ENCODE data around the gene ADRA2B.
"Not testable (repeated sequence)": the region's sequence is repeated elsewhere in the genome, so short reads cannot be mapped to it uniquely, and the experiment has no call there.

The ADRA2B gene

DNA sequence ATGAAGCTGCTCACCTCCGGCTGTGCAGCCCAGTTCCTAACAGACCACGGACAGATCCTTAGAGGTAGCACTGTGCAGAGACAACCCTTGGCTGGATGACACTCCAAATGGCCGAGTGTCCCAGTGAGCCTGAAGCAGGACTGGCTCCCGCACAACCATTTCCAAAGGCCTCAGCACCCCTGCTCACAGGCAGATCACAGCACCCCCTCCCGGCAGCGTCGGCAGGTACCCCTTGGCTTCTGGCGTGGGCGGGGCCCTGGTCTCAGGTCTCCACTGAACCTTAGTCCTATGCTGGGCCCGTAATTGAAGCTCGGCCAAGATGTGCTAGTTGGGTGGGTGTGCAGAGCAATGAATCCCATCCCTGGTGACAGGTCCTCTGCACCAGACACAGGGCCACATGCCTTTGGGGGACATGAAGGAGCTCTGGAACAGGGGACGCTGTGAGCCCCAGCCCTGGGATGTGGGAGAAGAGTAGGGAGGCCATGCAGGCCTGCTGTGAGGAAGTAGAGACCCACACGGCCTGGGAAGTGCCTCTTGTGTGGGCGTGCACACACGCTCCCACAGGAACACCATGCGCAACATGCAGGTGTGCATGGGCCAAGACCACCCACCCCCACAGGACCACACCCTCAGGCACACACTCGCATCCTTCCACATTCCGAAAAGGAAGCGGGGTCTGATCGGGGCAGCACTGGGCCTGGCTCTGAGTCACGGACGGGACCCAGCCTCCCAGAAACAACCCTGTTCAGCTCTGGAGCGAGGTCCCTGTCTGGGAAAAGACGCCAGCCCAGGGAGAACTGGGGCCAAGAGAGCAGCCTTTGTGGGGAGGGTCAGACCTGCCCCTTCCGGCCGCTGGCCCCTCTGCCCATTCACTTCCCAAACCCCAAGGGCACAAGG lies 26.1 kb upstream of the ADRA2B start:
- peaks cover 0 to 22% (median 2%) of the 10 kb centered on the region in 4 experiments for H3K36me3 ChIP-seq (ENCODE audit: control insufficient read depth in 4 of 4, insufficient read depth in 4 of 4, low read length in 3 of 4)
- H3K4me3 ChIP-seq (ENCODE audit: control insufficient read depth in 1 of 7, extremely low read depth in 1 of 7, insufficient read depth in 4 of 7, low read depth in 2 of 7, low read length in 6 of 7), result peak overlapping the region in 1 of 7 experiments; percentile 76
- no peaks in the 10 kb centered on the region for H3K9me3 ChIP-seq (ENCODE audit: control extremely low read depth in 1 of 5, control insufficient read depth in 4 of 5, insufficient read depth in 2 of 5, low read depth in 1 of 5, low read length in 4 of 5)
- H3K27ac ChIP-seq (ENCODE audit: insufficient read depth in 1 of 2, low read depth in 1 of 2, low read length in 2 of 2, poor library complexity in 1 of 2, severe bottlenecking in 2 of 2), result no peak overlapping the region
- peaks cover under 1 to 54% (median 48%) of the 10 kb centered on the region in 4 experiments for H3K4me1 ChIP-seq (ENCODE audit: control extremely low read depth in 1 of 4, control insufficient read depth in 4 of 4, insufficient read depth in 4 of 4, low read length in 3 of 4)
- ChIA-PET POLR2A (interaction anchor here (1.0 to 1.3 kb wide), 2 partner anchors 32 to 122 kb away, joined by 3 read pairs; no protein-coding TSS in a partner anchor), CTCF (interaction anchor here (0.8 to 15.8 kb wide), 8 partner anchors 7 to 112 kb away, joined by 3 to 346 read pairs (median 4); no protein-coding TSS in a partner anchor)
- no peaks in the 10 kb centered on the region for H3K27me3 ChIP-seq (replicated peaks in 2 of 5; ENCODE audit: control insufficient read depth in 4 of 5, insufficient read depth in 5 of 5, low read length in 4 of 5)
- no peak for DNase-seq
- WGBS (ENCODE audit: insufficient coverage), result 89% methylated on average over 19 of the region's 26 CpGs

GRCh38 chr2:96141624-96141967 lies 25.2 kb upstream of the ADRA2B start:
- H3K36me3 ChIP-seq (ENCODE audit: control insufficient read depth in 4 of 4, insufficient read depth in 4 of 4, low read length in 3 of 4), result peaks cover 0 to 22% (median 2%) of the 10 kb centered on the region in 4 experiments
- H3K4me3 ChIP-seq (ENCODE audit: control insufficient read depth in 1 of 7, extremely low read depth in 1 of 7, insufficient read depth in 4 of 7, low read depth in 2 of 7, low read length in 6 of 7); POLR2A ChIA-PET; H3K27me3 ChIP-seq (replicated peaks in 2 of 5; ENCODE audit: control insufficient read depth in 4 of 5, insufficient read depth in 5 of 5, low read length in 4 of 5); H3K27ac ChIP-seq (ENCODE audit: insufficient read depth in 1 of 2, low read depth in 1 of 2, low read length in 2 of 2, poor library complexity in 1 of 2, severe bottlenecking in 2 of 2); H3K9me3 ChIP-seq (ENCODE audit: control extremely low read depth in 1 of 5, control insufficient read depth in 4 of 5, insufficient read depth in 2 of 5, low read depth in 1 of 5, low read length in 4 of 5); DNase-seq: not testable (repeated sequence)
- peaks cover 0 to 45% (median 39%) of the 10 kb centered on the region in 4 experiments for H3K4me1 ChIP-seq (ENCODE audit: control extremely low read depth in 1 of 4, control insufficient read depth in 4 of 4, insufficient read depth in 4 of 4, low read length in 3 of 4)
- CTCF ChIA-PET, result interaction anchor here (1.3 to 15.8 kb wide), 6 partner anchors 8 to 113 kb away, joined by 3 to 346 read pairs (median 6); no protein-coding TSS in a partner anchor
- 100% methylated on average over 3 of the region's 5 CpGs for WGBS (ENCODE audit: insufficient coverage)

DNA sequence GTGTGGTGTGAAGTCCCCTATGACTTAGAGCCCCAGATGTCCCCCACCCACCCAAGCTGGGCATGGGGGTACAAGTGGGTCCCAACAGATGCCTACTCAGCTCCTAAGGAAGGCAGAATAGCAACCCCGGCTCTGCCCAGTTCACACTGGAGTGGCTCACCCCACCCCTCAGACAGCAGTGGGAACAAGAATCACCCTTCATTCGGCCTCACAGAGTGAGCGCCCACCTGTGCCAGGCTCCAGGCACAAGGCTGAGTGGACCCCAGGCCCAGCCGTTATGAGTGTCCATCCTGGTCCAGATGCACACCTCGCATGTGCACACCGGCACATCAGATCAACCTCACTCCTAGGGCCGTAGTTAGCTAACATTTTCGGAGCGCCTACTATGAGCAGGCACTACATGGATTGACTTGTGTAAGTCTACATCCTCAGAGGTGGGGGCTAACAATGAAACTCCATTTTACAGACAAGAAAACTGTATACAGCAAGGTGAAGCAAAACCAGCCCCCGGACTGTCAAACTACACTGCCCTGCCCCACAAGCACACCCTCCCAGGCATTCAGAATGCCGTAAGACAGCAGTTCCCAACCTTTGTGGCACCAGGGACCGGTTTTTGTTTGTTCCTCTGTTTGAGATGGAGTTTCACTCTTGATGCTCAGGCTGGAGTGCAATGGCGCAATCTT lies 24.7 kb upstream of the ADRA2B start:
- Histone ChIP-seq H3K27ac (ENCODE audit: insufficient read depth in 1 of 2, low read depth in 1 of 2, low read length in 2 of 2, poor library complexity in 1 of 2, severe bottlenecking in 2 of 2) (no peak overlapping the region), H3K27me3 (replicated peaks in 2 of 5; ENCODE audit: control insufficient read depth in 4 of 5, insufficient read depth in 5 of 5, low read length in 4 of 5) (peaks cover 0 to under 1% (median 0%) of the 10 kb centered on the region in 5 experiments), H3K4me3 (ENCODE audit: control insufficient read depth in 1 of 7, extremely low read depth in 1 of 7, insufficient read depth in 4 of 7, low read depth in 2 of 7, low read length in 6 of 7) (no peak overlapping the region), H3K36me3 (ENCODE audit: control insufficient read depth in 4 of 4, insufficient read depth in 4 of 4, low read length in 3 of 4) (peaks cover 0 to 22% (median 2%) of the 10 kb centered on the region in 4 experiments), H3K9me3 (ENCODE audit: control extremely low read depth in 1 of 5, control insufficient read depth in 4 of 5, insufficient read depth in 2 of 5, low read depth in 1 of 5, low read length in 4 of 5) (no peaks in the 10 kb centered on the region), H3K4me1 (ENCODE audit: control extremely low read depth in 1 of 4, control insufficient read depth in 4 of 4, insufficient read depth in 4 of 4, low read length in 3 of 4) (peaks cover 0 to 40% (median 34%) of the 10 kb centered on the region in 4 experiments)
- no peak for DNase-seq
- ChIA-PET CTCF (interaction anchor here (1.1 to 15.8 kb wide), 8 partner anchors 9 to 126 kb away, joined by 4 to 346 read pairs (median 6); partner anchors contain the start of genes CIAO1 and TMEM127), POLR2A (interaction anchor here (1.0 kb wide), 1 partner anchor 120 kb away, joined by 3 read pairs; no protein-coding TSS in a partner anchor)
- 99% methylated on average over 10 of the region's 13 CpGs for WGBS (ENCODE audit: insufficient coverage)

DNA sequence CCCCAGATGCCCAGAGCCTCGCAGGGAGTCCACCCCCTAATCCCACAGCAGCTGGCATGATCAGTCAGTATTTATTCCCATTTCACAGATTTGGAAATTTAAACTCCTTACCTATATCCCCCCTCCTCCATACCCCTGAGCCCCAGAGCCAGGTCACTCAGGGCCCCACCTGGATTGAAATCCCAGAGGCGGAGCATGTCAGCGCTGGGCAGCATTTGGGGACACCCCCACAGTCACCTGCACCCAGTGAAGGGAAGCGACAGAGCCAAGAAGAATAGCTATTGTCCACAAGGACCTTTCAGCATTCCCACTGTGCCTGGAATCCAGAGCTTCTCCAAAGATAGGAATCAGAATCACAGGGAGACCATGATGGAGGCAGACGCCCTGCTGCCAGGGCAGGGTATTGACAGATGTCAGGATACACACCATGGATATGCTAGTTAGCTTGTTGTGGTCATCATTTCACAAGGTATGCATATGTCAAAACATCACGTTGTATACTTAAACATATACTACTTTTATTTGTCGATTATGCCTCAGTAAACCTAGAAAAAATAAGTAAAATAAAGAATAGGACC lies 22.9 kb upstream of the ADRA2B start:
- CTCF ChIA-PET, result interaction anchor here (0.8 to 15.8 kb wide), 25 partner anchors 9 to 147 kb away, joined by 3 to 346 read pairs (median 9); partner anchors contain the start of genes CIAO1 and TMEM127
- WGBS (ENCODE audit: insufficient coverage), result 91% methylated on average over 4 of the region's 7 CpGs
- Histone ChIP-seq H3K9me3 (ENCODE audit: control extremely low read depth in 1 of 5, control insufficient read depth in 4 of 5, insufficient read depth in 2 of 5, low read depth in 1 of 5, low read length in 4 of 5) (no peaks in the 10 kb centered on the region), H3K4me1 (ENCODE audit: control extremely low read depth in 1 of 4, control insufficient read depth in 4 of 4, insufficient read depth in 4 of 4, low read length in 3 of 4) (peaks cover 0 to 24% (median 17%) of the 10 kb centered on the region in 4 experiments), H3K27ac (ENCODE audit: insufficient read depth in 1 of 2, low read depth in 1 of 2, low read length in 2 of 2, poor library complexity in 1 of 2, severe bottlenecking in 2 of 2) (no peak overlapping the region), H3K27me3 (replicated peaks in 2 of 5; ENCODE audit: control insufficient read depth in 4 of 5, insufficient read depth in 5 of 5, low read length in 4 of 5) (peaks cover 0 to 4% (median 0%) of the 10 kb centered on the region in 5 experiments), H3K4me3 (ENCODE audit: control insufficient read depth in 1 of 7, extremely low read depth in 1 of 7, insufficient read depth in 4 of 7, low read depth in 2 of 7, low read length in 6 of 7) (no peak overlapping the region), H3K36me3 (ENCODE audit: control insufficient read depth in 4 of 4, insufficient read depth in 4 of 4, low read length in 3 of 4) (peaks cover 0 to 22% (median 2%) of the 10 kb centered on the region in 4 experiments)
- DNase-seq, result no peak
- POLR2A ChIA-PET, result interaction anchor here (1.2 to 1.8 kb wide), 2 partner anchors 35 to 127 kb away, joined by 5 to 13 read pairs; partner anchors contain the start of genes CIAO1 and TMEM127

- no peak within 1 kb of the TSS for H3K27ac ChIP-seq (ENCODE audit: insufficient read depth in 1 of 2, low read depth in 1 of 2, low read length in 2 of 2, poor library complexity in 1 of 2, severe bottlenecking in 2 of 2)
- peak; percentile 70 to 79 (median 73) for DNase-seq
- ChIA-PET CTCF (interaction anchor here (0.8 to 15.8 kb wide), 32 partner anchors 8 to 146 kb away, joined by 3 to 346 read pairs (median 6); partner anchors contain the start of genes CIAO1 and TMEM127), POLR2A (interaction anchor here (1.2 to 1.8 kb wide), 2 partner anchors 36 to 128 kb away, joined by 5 to 13 read pairs; partner anchors contain the start of genes CIAO1 and TMEM127)
- peaks cover 0 to 15% (median 2%) of the 10 kb centered on the region in 4 experiments for H3K36me3 ChIP-seq (ENCODE audit: control insufficient read depth in 4 of 4, insufficient read depth in 4 of 4, low read length in 3 of 4)
- peaks cover 0 to 4% (median 0%) of the 10 kb centered on the region in 5 experiments for H3K27me3 ChIP-seq (replicated peaks in 2 of 5; ENCODE audit: control insufficient read depth in 4 of 5, insufficient read depth in 5 of 5, low read length in 4 of 5)
- 32% methylated on average over 11 of the region's 17 CpGs for WGBS (ENCODE audit: insufficient coverage)
- H3K4me1 ChIP-seq (ENCODE audit: control extremely low read depth in 1 of 4, control insufficient read depth in 4 of 4, insufficient read depth in 4 of 4, low read length in 3 of 4), result peaks cover 0 to 16% (median 8%) of the 10 kb centered on the region in 4 experiments
- H3K4me3 ChIP-seq (ENCODE audit: control insufficient read depth in 1 of 7, extremely low read depth in 1 of 7, insufficient read depth in 4 of 7, low read depth in 2 of 7, low read length in 6 of 7), result no peak within 1 kb of the TSS
- no peaks in the 10 kb centered on the region for H3K9me3 ChIP-seq (ENCODE audit: control extremely low read depth in 1 of 5, control insufficient read depth in 4 of 5, insufficient read depth in 2 of 5, low read depth in 1 of 5, low read length in 4 of 5)
These were observed 22.1 kb upstream of the ADRA2B start, which contains the start of gene ASTL for GRCh38 chr2:96138179-96139145. Gene ASTL, minus strand, starts transcription at chr2:96138502. Its CDS starts 66 bp downstream, at chr2:96138436.
